MCF 10A (cell line): Measurements from ENCODE around the gene GJA4. TPM values are rescaled to one million over a fixed set of nuclear protein-coding genes. Genes with fewer than 3 reads are reported as not detected.

Experiments used
- BruUV-seq: library from RNA; stranded (reverse); fragments of 400-500 nt; replicated peaks from 2 replicates; lab custom pipeline; 2021; lab: Mats Ljungman, UMichigan
- CTCF ChIA-PET: fragments of 300-600 bp; sonication (Branson Sonifier 250); formaldehyde crosslinking; extraction: SDS; loops from one replicate; lab custom pipeline; 2021; ENCODE audit warnings: antibody characterized with exemption, inconsistent platforms; lab: Yijun Ruan, JAX
- POLR2A ChIA-PET: fragments of 300-600, 350-650 bp; sonication (Branson Sonifier 250); formaldehyde crosslinking; extraction: SDS; loops from one replicate; lab custom pipeline; 2020; ENCODE audit warnings: antibody characterized with exemption, inconsistent platforms; lab: Yijun Ruan, JAX
- DNase-seq: peaks from one replicate; pipeline ENCODE4 v3.0.0-alpha.2; 2018; ENCODE audit not compliant: unreplicated experiment
- H3K27ac Mint-ChIP-seq: one replicate; pipeline ENCODE4 v1.8.0; 2022; ENCODE audit warnings: mild to moderate bottlenecking, low read depth, mixed read lengths; ENCODE audit not compliant: unreplicated experiment
- H3K27me3 Mint-ChIP-seq: one replicate; pipeline ENCODE4 v1.8.0; 2022; ENCODE audit warnings: mixed read lengths; ENCODE audit not compliant: insufficient read depth, unreplicated experiment
- H3K36me3 Mint-ChIP-seq: one replicate; pipeline ENCODE4 v1.8.0; 2022; ENCODE audit warnings: mild to moderate bottlenecking, moderate library complexity, mixed read lengths; ENCODE audit not compliant: insufficient read depth, unreplicated experiment
- H3K4me1 Mint-ChIP-seq: one replicate; pipeline ENCODE4 v1.8.0; 2022; ENCODE audit warnings: mixed read lengths; ENCODE audit not compliant: insufficient read depth, unreplicated experiment
- H3K4me3 Mint-ChIP-seq: one replicate; pipeline ENCODE4 v1.8.0; 2022; ENCODE audit warnings: mild to moderate bottlenecking, moderate library complexity, mixed read lengths; ENCODE audit not compliant: unreplicated experiment
- H3K9me3 Mint-ChIP-seq: one replicate; pipeline ENCODE4 v1.8.0; 2022; ENCODE audit warnings: mixed read lengths; ENCODE audit not compliant: unreplicated experiment
- CTCF ChIP-seq: fragments of 200-600 bp; IDR thresholded peaks from one replicate; pipeline ENCODE4 v1.8.0; 2022; ENCODE audit warnings: antibody characterized with exemption, mild to moderate bottlenecking; ENCODE audit not compliant: unreplicated experiment
- intact Hi-C: fragments of 100-400 bp; cut with micrococcal nuclease; formaldehyde crosslinking; loops from 2 replicates; pipeline ENCODE4 v1.14.1; 2022
- total RNA-seq: library from RNA; stranded (reverse); gene quantifications from 2 replicates; pipeline ENCODE4 v1.2.3, GENCODE V29; 2022

Gene GJA4
- total RNA-seq, 1 experiment from 2014 or later: not detected

- intact Hi-C loops: no loop called here
- CTCF ChIA-PET: interaction anchor here (0.7 to 3.1 kb wide), 4 partner anchors 21 to 549 kb away, joined by 3 to 14 read pairs (median 4); no protein-coding TSS in a partner anchor
- Mint-ChIP-seq H3K27me3 (no peaks in the 10 kb centered on the region), H3K36me3 (no peaks in the 10 kb centered on the region), H3K9me3 (no peaks in the 10 kb centered on the region), H3K27ac (no peak overlapping the region), H3K4me1 (no peaks in the 10 kb centered on the region), H3K4me3 (no peak overlapping the region)
- POLR2A ChIA-PET: no interaction called here
- no TSS peak for BruUV-seq
- DNase-seq: no peak
- no peak for TF ChIP-seq CTCF
Measured at GRCh38 chr1:34831721-34832246, 39.0 kb downstream of the GJA4 start.

- ChIA-PET POLR2A (no interaction called here), CTCF (interaction anchor here (0.6 to 0.7 kb wide), 3 partner anchors 9 to 644 kb away, joined by 3 to 5 read pairs (median 4); no protein-coding TSS in a partner anchor)
- intact Hi-C loops: no loop called here
- TF ChIP-seq CTCF: no peak
- H3K36me3 Mint-ChIP-seq: no peaks in the 10 kb centered on the region
- no peak overlapping the region for H3K4me3 Mint-ChIP-seq
- no peaks in the 10 kb centered on the region for H3K9me3 Mint-ChIP-seq
- no peak overlapping the region for H3K27ac Mint-ChIP-seq
- no peak for DNase-seq
- BruUV-seq: no TSS peak
- no peaks in the 10 kb centered on the region for H3K4me1 Mint-ChIP-seq
- H3K27me3 Mint-ChIP-seq: no peaks in the 10 kb centered on the region
Measured at GRCh38 chr1:34833711-34834110, 40.9 kb downstream of the GJA4 start.

- POLR2A ChIA-PET: no interaction called here
- no peaks in the 10 kb centered on the region for H3K27me3 Mint-ChIP-seq
- no peaks in the 10 kb centered on the region for H3K4me1 Mint-ChIP-seq
- no peak for DNase-seq
- no peak overlapping the region for H3K27ac Mint-ChIP-seq
- H3K36me3 Mint-ChIP-seq: peaks cover 6% of the 10 kb centered on the region
- intact Hi-C loops: no loop called here
- no TSS peak for BruUV-seq
- no peaks in the 10 kb centered on the region for H3K9me3 Mint-ChIP-seq
- CTCF ChIA-PET: no interaction called here
- TF ChIP-seq CTCF: no peak
- H3K4me3 Mint-ChIP-seq: no peak overlapping the region
Measured at GRCh38 chr1:34839526-34840305, 46.9 kb downstream of the GJA4 start.

- no peak overlapping the region for H3K4me3 Mint-ChIP-seq
- no TSS peak for BruUV-seq
- no peak for DNase-seq
- no peak for TF ChIP-seq CTCF
- H3K27me3 Mint-ChIP-seq: no peaks in the 10 kb centered on the region
- H3K36me3 Mint-ChIP-seq: peaks cover 6% of the 10 kb centered on the region
- H3K27ac Mint-ChIP-seq: no peak overlapping the region
- no peaks in the 10 kb centered on the region for H3K9me3 Mint-ChIP-seq
- CTCF ChIA-PET: no interaction called here
- no peaks in the 10 kb centered on the region for H3K4me1 Mint-ChIP-seq
- POLR2A ChIA-PET: no interaction called here
- intact Hi-C loops: no loop called here
Measured at GRCh38 chr1:34840426-34840825, 47.6 kb downstream of the GJA4 start.
